Endothelial cell of umbilical vein (primary cell): ENCODE results near the gene DUSP22. TPM values are rescaled to one million over a fixed set of nuclear protein-coding genes. Genes with fewer than 3 reads are reported as not detected.

Experiments used
- BruUV-seq: library from RNA; stranded (reverse); fragments of 400-500 nt; replicated peaks from 2 replicates; lab custom pipeline; 2021; lab: Mats Ljungman, UMichigan
- CTCF ChIA-PET: fragments of 300-600, 350-600 bp; sonication (Branson Sonifier 250); formaldehyde crosslinking; loops from one replicate; lab custom pipeline; 2021; ENCODE audit warnings: antibody characterized with exemption, inconsistent platforms; lab: Charles Lee
- POLR2A ChIA-PET: fragments of 300-600, 350-600 bp; sonication (Branson Sonifier 250); formaldehyde crosslinking; loops from one replicate; lab custom pipeline; 2021; ENCODE audit warnings: antibody characterized with exemption, inconsistent platforms; lab: Charles Lee
- DNase-seq: peaks from one replicate; pipeline ENCODE4 v3.0.0-alpha.2; 2011; ENCODE audit warnings: low read depth, low spot score
- FAIRE-seq: peaks from 2 replicates; lab custom pipeline; 2011; peaks lifted over from hg19 to GRCh38; lab: Jason Lieb, UNC
- H2AFZ ChIP-seq: 2 replicates; pipeline ENCODE4 v1.6.0; 2012; ENCODE audit warnings: low read depth, low read length, control low read depth, inconsistent platforms
- H3K27ac ChIP-seq: 2 replicates; pipeline ENCODE4 v1.5.1; 2011; ENCODE audit warnings: low read depth, mild to moderate bottlenecking, control low read depth, low read length, moderate library complexity; ENCODE audit not compliant: insufficient read depth
- H3K27me3 ChIP-seq, 2 experiments: 2 replicates each; pipeline versions ENCODE4 v1.6.0 to v1.6.1; 2011; ENCODE audit warnings: low read length in 2 of 2, mixed read lengths in 1 of 2; ENCODE audit not compliant: control insufficient read depth in 2 of 2, insufficient read depth in 2 of 2
- H3K36me3 ChIP-seq, 2 experiments: 2 replicates in 1 of 2; 3 replicates in 1 of 2; pipeline ENCODE4 v1.5.1; 2011; ENCODE audit warnings: low read length in 2 of 2, mild to moderate bottlenecking in 1 of 2, moderate library complexity in 1 of 2; ENCODE audit not compliant: control insufficient read depth in 2 of 2, insufficient read depth in 2 of 2; ENCODE audit errors: extremely low read depth in 1 of 2
- H3K4me1 ChIP-seq: 3 replicates; pipeline ENCODE4 v1.5.1; 2011; ENCODE audit warnings: mild to moderate bottlenecking, low read length; ENCODE audit not compliant: control insufficient read depth, insufficient read depth; ENCODE audit errors: extremely low read depth
- H3K4me2 ChIP-seq: 2 replicates; pipeline ENCODE4 v1.6.1; 2011; ENCODE audit warnings: low read length, control low read depth, mixed read lengths; ENCODE audit not compliant: insufficient read depth
- H3K4me3 ChIP-seq, 3 experiments: fragments of 200-600 bp in 1 of 3; sonication (generic), shearing (Covaris generic) in 1 of 3; replicated peaks in 1 of 3; 2 replicates each; pipeline ENCODE4 v1.5.1; 2011 to 2016; ENCODE audit warnings: control low read depth in 3 of 3, low read length in 3 of 3, mild to moderate bottlenecking in 2 of 3, inconsistent platforms in 1 of 3, low read depth in 1 of 3, moderate library complexity in 1 of 3; ENCODE audit not compliant: insufficient read depth in 1 of 3
- H3K79me2 ChIP-seq: 2 replicates; pipeline ENCODE4 v1.6.0; 2012; ENCODE audit warnings: low read length, inconsistent platforms; ENCODE audit not compliant: control insufficient read depth, insufficient read depth
- H3K9ac ChIP-seq: replicated peaks from 2 replicates; pipeline ENCODE3; 2011; ENCODE audit warnings: low read length, control low read depth; ENCODE audit not compliant: insufficient read depth; ENCODE audit errors: extremely low read depth
- H3K9me1 ChIP-seq: replicated peaks from 3 replicates; pipeline ENCODE4 v1.6.0; 2011; ENCODE audit warnings: mild to moderate bottlenecking, low read length; ENCODE audit not compliant: control insufficient read depth, insufficient read depth; ENCODE audit errors: extremely low read depth
- H3K9me3 ChIP-seq: replicated peaks from 2 replicates; pipeline ENCODE4 v1.5.1; 2012; ENCODE audit warnings: low read length, inconsistent platforms; ENCODE audit not compliant: control insufficient read depth, insufficient read depth
- H4K20me1 ChIP-seq: replicated peaks from 2 replicates; pipeline ENCODE3; 2011; ENCODE audit warnings: mild to moderate bottlenecking, low read length; ENCODE audit not compliant: control insufficient read depth, insufficient read depth; ENCODE audit errors: extremely low read depth
- CTCF ChIP-seq, 2 donors: IDR thresholded peaks; 1 replicate in 1 of 2; 2 replicates in 1 of 2; pipeline ENCODE4 v1.5.1; 2011; ENCODE audit warnings: low read length in 2 of 2, mild to moderate bottlenecking in 2 of 2, moderate library complexity in 2 of 2, control low read depth in 1 of 2, inconsistent platforms in 1 of 2, low read depth in 1 of 2; ENCODE audit not compliant: insufficient read depth in 1 of 2; ENCODE audit errors: extremely low read depth in 1 of 2
- EZH2 ChIP-seq: IDR thresholded peaks from 2 replicates; pipeline ENCODE4 v1.6.1; 2012; ENCODE audit warnings: borderline replicate concordance, low read depth, mild to moderate bottlenecking, moderate library complexity, low read length, inconsistent platforms; ENCODE audit not compliant: severe bottlenecking
- FOS ChIP-seq: IDR thresholded peaks from 2 replicates; pipeline ENCODE4 v1.6.1; 2011; ENCODE audit warnings: mild to moderate bottlenecking, low read length, moderate library complexity, borderline replicate concordance; ENCODE audit not compliant: insufficient read depth
- GATA2 ChIP-seq: IDR thresholded peaks from 2 replicates; pipeline ENCODE4 v1.7.0; 2011; ENCODE audit warnings: low read depth, mild to moderate bottlenecking, moderate library complexity, mixed read lengths, low read length; ENCODE audit not compliant: insufficient read length, insufficient read depth
- JUN ChIP-seq: IDR thresholded peaks from 2 replicates; pipeline ENCODE4 v1.6.1; 2011; ENCODE audit warnings: borderline replicate concordance, low read depth; ENCODE audit not compliant: insufficient read length, insufficient read depth
- MAX ChIP-seq: IDR thresholded peaks from 2 replicates; pipeline ENCODE4 v1.6.1; 2011; ENCODE audit not compliant: insufficient read depth, insufficient read length
- MYC ChIP-seq: IDR thresholded peaks from one replicate; pipeline ENCODE4 v1.6.1; 2011; ENCODE audit warnings: mild to moderate bottlenecking, low read depth, low read length
- POLR2A ChIP-seq: IDR thresholded peaks from 2 replicates; pipeline ENCODE4 v1.6.1; 2012; ENCODE audit warnings: low read depth, mild to moderate bottlenecking, control low read depth, low read length
- POLR2AphosphoS5 ChIP-seq: IDR thresholded peaks from 2 replicates; pipeline ENCODE4 v1.6.1; 2012; ENCODE audit warnings: low read depth, mild to moderate bottlenecking, control low read depth, low read length, moderate library complexity; ENCODE audit not compliant: insufficient read depth
- dilution Hi-C: fragments of 300-500 bp; cut with MboI; formaldehyde crosslinking; loops from one replicate; pipeline ENCODE4 v1.15.0; 2019; ENCODE audit warnings: low sequenced_read_pairs; ENCODE audit not compliant: extremely low pct_ligation_motif_present
- intact Hi-C: fragments of 100-400 bp; cut with micrococcal nuclease; formaldehyde crosslinking; loops from one replicate; pipeline ENCODE4 v1.10.0; 2022
- polyA plus RNA-seq, 4 experiments: library from polyadenylated mRNA; depleted of rRNA in 3 of 4; stranded (reverse) in 3 of 4; unstranded in 1 of 4; fragments of >200 nt; gene quantifications; 2 replicates each; pipeline versions ENCODE4 v1.2.1 to v1.2.3, GENCODE V29; 2011 to 2012; ENCODE audit warnings: missing spikeins in 1 of 4
- total RNA-seq: library from RNA; stranded (reverse); gene quantifications from 2 replicates; pipeline ENCODE4 v1.2.3, GENCODE V29; 2021

The DUSP22 gene
- total and polyA plus RNA-seq, 2 donors (not counting 3 experiments of a cell fraction or from before 2014, with no cell fraction given) = 23.2 to 33.9 TPM

- H3K4me2 ChIP-seq = no peak overlapping the region
- intact Hi-C loops = no loop called here
- H3K27me3 ChIP-seq = no peaks in the 10 kb centered on the region
- no peaks in the 10 kb centered on the region for H4K20me1 ChIP-seq
- no peaks in the 10 kb centered on the region for H3K79me2 ChIP-seq
- H3K9ac ChIP-seq = no peak overlapping the region
- POLR2A ChIA-PET = no interaction called here
- DNase-seq = no peak
- no peak overlapping the region for H3K27ac ChIP-seq
- H3K4me3 ChIP-seq = no peak overlapping the region
- BruUV-seq = no TSS peak
- CTCF ChIA-PET = interaction anchor here (1.1 kb wide), 1 partner anchor 11 kb away, joined by 3 read pairs; no protein-coding TSS in a partner anchor
- H3K9me1 ChIP-seq = no peaks in the 10 kb centered on the region
- no peaks in the 10 kb centered on the region for H3K36me3 ChIP-seq
- TF ChIP-seq FOS = no peak
- no peak for TF ChIP-seq JUN
- TF ChIP-seq EZH2 = no peak
- no peak for TF ChIP-seq MAX
- no peak for TF ChIP-seq CTCF (IDR thresholded peaks at IDR 0.05; ENCODE audit: extremely low read depth in 1 of 2, insufficient read depth in 1 of 2, low read depth in 1 of 2, low read length in 2 of 2)
- no peak for TF ChIP-seq MYC
- TF ChIP-seq GATA2 = no peak
- TF ChIP-seq POLR2AphosphoS5 = no peak
- TF ChIP-seq POLR2A = no peak
- no peaks in the 10 kb centered on the region for H3K4me1 ChIP-seq
- dilution Hi-C loops = no loop called here
- H3K9me3 ChIP-seq = peaks cover 5% of the 10 kb centered on the region
- no peak overlapping the region for H2AFZ ChIP-seq
- FAIRE-seq = no peak
Measured at GRCh38 chr6:366389-367297, 74.4 kb downstream of the DUSP22 start.
